ENCODE results near the gene EEPD1. TPM values are rescaled to one million over a fixed set of nuclear protein-coding genes. Genes with fewer than 3 reads are reported as not detected.

EEPD1 gene
- total and polyA plus RNA-seq, 8 donors = 14.0 to 134 (median 19.4) TPM

DNA sequence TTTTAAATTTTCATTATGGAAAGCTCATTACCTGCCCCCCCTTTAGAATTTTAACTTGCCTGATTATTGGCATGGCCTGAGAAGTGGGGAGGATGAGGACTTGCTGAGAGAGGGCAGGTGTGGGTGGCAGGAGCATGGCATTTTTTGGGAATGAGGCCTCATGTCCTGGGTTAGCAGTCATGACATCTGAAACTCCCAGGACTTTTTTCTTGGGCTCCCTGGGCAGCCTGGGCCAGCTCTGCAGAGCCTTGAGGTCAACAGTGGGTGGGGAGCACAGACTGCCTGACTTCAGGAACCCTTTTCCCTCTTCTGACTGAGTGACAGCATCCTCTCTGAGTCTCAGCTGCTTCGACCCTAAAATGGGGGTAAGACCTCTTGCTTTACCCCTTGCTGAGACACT lies 46.3 kb downstream of the EEPD1 start:
- Histone ChIP-seq H3K4me1 (peaks cover 12 to 37% (median 22%) of the 10 kb centered on the region in 4 donors), H3K36me3 (no peaks in the 10 kb centered on the region), H3K27me3 (no peaks in the 10 kb centered on the region), H3K4me3 (no peak overlapping the region), H3K9me3 (no peaks in the 10 kb centered on the region), H3K27ac (no peak overlapping the region)
- DNase-seq = no peak
- 65 to 100% (median 81%) methylated on average over 1 of the region's 1 CpG for WGBS, 5 donors
- TF ChIP-seq POLR2AphosphoS5 (IDR thresholded peaks at IDR 0.05) (no peak), POLR2A (IDR thresholded peaks at IDR 0.05) (no peak), EP300 (IDR thresholded peaks at IDR 0.05) (no peak)
- TF ChIP-seq, protein P1, sequence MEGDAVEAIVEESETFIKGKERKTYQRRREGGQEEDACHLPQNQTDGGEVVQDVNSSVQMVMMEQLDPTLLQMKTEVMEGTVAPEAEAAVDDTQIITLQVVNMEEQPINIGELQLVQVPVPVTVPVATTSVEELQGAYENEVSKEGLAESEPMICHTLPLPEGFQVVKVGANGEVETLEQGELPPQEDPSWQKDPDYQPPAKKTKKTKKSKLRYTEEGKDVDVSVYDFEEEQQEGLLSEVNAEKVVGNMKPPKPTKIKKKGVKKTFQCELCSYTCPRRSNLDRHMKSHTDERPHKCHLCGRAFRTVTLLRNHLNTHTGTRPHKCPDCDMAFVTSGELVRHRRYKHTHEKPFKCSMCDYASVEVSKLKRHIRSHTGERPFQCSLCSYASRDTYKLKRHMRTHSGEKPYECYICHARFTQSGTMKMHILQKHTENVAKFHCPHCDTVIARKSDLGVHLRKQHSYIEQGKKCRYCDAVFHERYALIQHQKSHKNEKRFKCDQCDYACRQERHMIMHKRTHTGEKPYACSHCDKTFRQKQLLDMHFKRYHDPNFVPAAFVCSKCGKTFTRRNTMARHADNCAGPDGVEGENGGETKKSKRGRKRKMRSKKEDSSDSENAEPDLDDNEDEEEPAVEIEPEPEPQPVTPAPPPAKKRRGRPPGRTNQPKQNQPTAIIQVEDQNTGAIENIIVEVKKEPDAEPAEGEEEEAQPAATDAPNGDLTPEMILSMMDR (IDR thresholded peaks at IDR 0.05) = no peak
- intact Hi-C loops (cut with DNase I; ENCODE audit: low total_unique reads) = no loop called here

GRCh38 chr7:36201122-36201723 lies 48.2 kb downstream of the EEPD1 start:
- no peaks in the 10 kb centered on the region for H3K27me3 ChIP-seq
- TF ChIP-seq, protein P1 (IDR thresholded peaks at IDR 0.05) = no peak
- TF ChIP-seq POLR2AphosphoS5 (IDR thresholded peaks at IDR 0.05) (no peak), POLR2A (IDR thresholded peaks at IDR 0.05) (no peak), EP300 (IDR thresholded peaks at IDR 0.05) (no peak)
- no peak overlapping the region for H3K27ac ChIP-seq
- H3K36me3 ChIP-seq = no peaks in the 10 kb centered on the region
- no peak overlapping the region for H3K4me3 ChIP-seq
- 63 to 77% (median 64%) methylated on average over 5 of the region's 5 CpGs for WGBS, 5 donors
- no peak for DNase-seq
- intact Hi-C loops (cut with DNase I; ENCODE audit: low total_unique reads) = no loop called here
- no peaks in the 10 kb centered on the region for H3K9me3 ChIP-seq
- peaks cover 12 to 52% (median 29%) of the 10 kb centered on the region in 4 donors for H3K4me1 ChIP-seq

DNA sequence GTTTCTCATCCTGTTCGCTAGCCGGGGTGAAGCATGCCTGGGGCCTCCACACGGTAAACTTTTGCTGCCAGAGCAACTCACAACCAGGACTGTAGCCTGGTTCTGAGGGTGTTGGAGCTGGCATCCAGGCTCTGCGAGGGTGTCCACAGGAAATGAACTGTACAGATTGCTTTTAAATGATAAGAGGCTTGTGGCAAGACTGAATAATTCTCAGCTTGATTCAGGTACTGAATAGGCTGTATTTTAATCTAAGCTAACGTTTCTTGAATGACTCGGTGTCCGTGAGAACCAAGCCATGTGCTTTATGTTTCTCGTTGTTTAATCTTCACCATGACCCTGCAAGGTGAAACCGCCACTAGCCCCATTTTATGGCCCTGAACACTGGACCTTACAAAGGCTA lies 49.3 kb downstream of the EEPD1 start:
- intact Hi-C loops (cut with DNase I; ENCODE audit: low total_unique reads) = no loop called here
- WGBS, 5 donors = 30 to 45% (median 36%) methylated on average over 9 of the region's 9 CpGs
- peak overlapping the region in 3 of 5 donors; percentile 3 to 21 (median 17) for H3K27ac ChIP-seq
- no peaks in the 10 kb centered on the region for H3K36me3 ChIP-seq
- DNase-seq = no peak
- H3K9me3 ChIP-seq = no peaks in the 10 kb centered on the region
- H3K4me3 ChIP-seq = no peak overlapping the region
- H3K4me1 ChIP-seq = peaks cover 15 to 56% (median 34%) of the 10 kb centered on the region in 4 donors
- TF ChIP-seq, protein P1 (IDR thresholded peaks at IDR 0.05) = no peak
- TF ChIP-seq POLR2AphosphoS5 (IDR thresholded peaks at IDR 0.05) = no peak
- no peak for TF ChIP-seq POLR2A (IDR thresholded peaks at IDR 0.05)
- no peak for TF ChIP-seq EP300 (IDR thresholded peaks at IDR 0.05)
- H3K27me3 ChIP-seq = no peaks in the 10 kb centered on the region

DNA sequence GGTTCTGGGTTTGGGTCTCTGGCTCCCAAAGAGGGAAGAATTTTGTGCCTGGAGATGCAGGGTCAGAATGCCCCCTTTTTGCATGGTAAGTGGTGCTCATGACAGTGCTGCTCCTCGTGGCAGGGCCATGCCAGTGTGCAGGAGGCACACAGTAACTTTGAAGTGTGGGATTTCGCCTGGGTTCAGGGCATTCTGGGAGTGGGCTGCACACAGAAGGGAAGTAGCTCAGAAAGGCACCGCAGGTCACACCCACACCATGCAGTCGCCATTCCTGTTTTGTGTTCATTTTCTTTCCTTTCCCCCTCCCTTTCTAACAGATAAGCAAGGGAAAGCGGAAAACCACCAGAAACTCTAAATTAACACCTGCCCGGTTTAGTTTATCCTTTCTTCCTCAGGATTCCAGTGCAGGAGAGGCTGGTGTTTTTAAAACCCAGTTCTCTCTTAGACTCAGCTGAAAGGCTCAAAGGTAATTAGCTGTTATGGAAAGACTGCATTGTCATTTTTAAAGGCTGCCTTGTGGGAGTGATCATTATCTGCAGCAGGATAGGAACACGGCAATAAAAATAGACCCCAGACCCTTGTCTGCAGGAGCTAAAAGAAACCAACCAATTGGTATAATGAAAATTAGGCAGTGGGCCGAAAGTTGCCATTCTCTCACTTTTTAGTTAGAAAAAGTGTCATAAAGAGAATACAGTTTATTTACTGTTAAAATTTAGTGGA lies 50.2 kb downstream of the EEPD1 start:
- intact Hi-C loops (cut with DNase I; ENCODE audit: low total_unique reads) = no loop called here
- TF ChIP-seq POLR2AphosphoS5 (IDR thresholded peaks at IDR 0.05) (no peak), EP300 (IDR thresholded peaks at IDR 0.05) (no peak), POLR2A (IDR thresholded peaks at IDR 0.05) (no peak)
- no peaks in the 10 kb centered on the region for H3K36me3 ChIP-seq
- 32 to 44% (median 33%) methylated on average over 8 of the region's 8 CpGs for WGBS, 5 donors
- no peak for DNase-seq
- no peaks in the 10 kb centered on the region for H3K9me3 ChIP-seq
- no peaks in the 10 kb centered on the region for H3K27me3 ChIP-seq
- peak overlapping the region in 1 of 5 donors; percentile 21 for H3K27ac ChIP-seq
- H3K4me1 ChIP-seq = peaks cover 21 to 65% (median 41%) of the 10 kb centered on the region in 4 donors
- no peak overlapping the region for H3K4me3 ChIP-seq
